Pancreas (tissue), 10 donors: ENCODE data around the gene ZDHHC18. TPM values are rescaled to one million over a fixed set of nuclear protein-coding genes. Genes with fewer than 3 reads are reported as not detected.

Experiments used
- ATAC-seq, 4 donors: fragments of 200-7000 bp; cut with Tn5 transposase; one replicate each; pipeline versions ENCODE4 v1.8.0 to v1.9.1; 2020; ENCODE audit warnings: mild to moderate bottlenecking in 4 of 4, moderate library complexity in 4 of 4
- DNase-seq, 6 donors: peaks; one replicate each; pipeline ENCODE4 v3.0.0-alpha.2; 2020
- FAIRE-seq: peaks from 2 replicates; lab custom pipeline; 2012; peaks lifted over from hg19 to GRCh38; lab: Jason Lieb, UNC
- H3K27ac ChIP-seq, 4 donors: fragments of 200-600 bp; sonication (generic); 1 replicate in 3 of 4; 2 replicates in 1 of 4; pipeline versions ENCODE4 v1.5.0 to v1.8.0; 2020
- H3K27me3 ChIP-seq, 4 donors: fragments of 200-600 bp; one replicate each; pipeline ENCODE4 v1.8.0; 2021
- H3K36me3 ChIP-seq, 3 donors: fragments of 200-600 bp; sonication (generic) in 1 of 3; one replicate each; pipeline versions ENCODE4 v1.5.0 to v1.8.0; 2020 to 2021
- H3K4me1 ChIP-seq, 3 donors: fragments of 200-600 bp; one replicate each; pipeline ENCODE4 v1.8.0; 2021
- H3K4me3 ChIP-seq, 4 donors: fragments of 200-600 bp; sonication (generic) in 2 of 4; one replicate each; pipeline versions ENCODE4 v1.5.0 to v1.8.0; 2020 to 2021
- H3K9me3 ChIP-seq, 4 donors: fragments of 200-600 bp; one replicate each; pipeline ENCODE4 v1.8.0; 2021
- WGBS, 2 donors: extraction: QIAGEN DNeasy Blood & Tissue Kit; methylation state at CpG; one replicate each; pipeline ENCODE4 v1.1.7; 2013; 5-methylcytosine and 5-hydroxymethylcytosine counted together
- intact Hi-C, 3 donors: fragments of 100-400 bp; cut with DNase I; formaldehyde crosslinking; loops; one replicate each; pipeline versions ENCODE4 v1.11.1 to v1.14.2; 2022
- polyA plus RNA-seq, 2 donors: library from polyadenylated mRNA; stranded (reverse); fragments of 200-250 nt; gene quantifications; one replicate each; pipeline ENCODE4 v1.2.3, GENCODE V29; 2013
- total RNA-seq, 6 donors: library from RNA; stranded (reverse); fragmentation: NEBNext Ultra II Directional in 4 of 6; extraction: Animal tissue kit (Norgen Biotek cat#: 25700) in 4 of 6; gene quantifications; one replicate each; pipeline versions ENCODE4 v1.2.1 to v1.2.4, GENCODE V29; 2021 to 2023
- TF ChIP-seq, protein P1 (sequence below), 4 donors: fragments of 200-600 bp; sonication (generic) in 3 of 4; IDR thresholded peaks; one replicate each; pipeline versions ENCODE4 v1.5.0 to v1.8.0; 2021; ENCODE audit warnings: antibody characterized with exemption in 4 of 4
- donor health status: healthy with polysubstance abuse.
- donor health status: DM: no; HTN: no; CAD: no; lungs with moderate emphysema.
- donor health status: DM: no; HTN: no; CAD: no.
- donor health status: control.
- donor health status: control.
- donor health status: Bipolar disorder and iron deficiency.
- donor health status: DM: yes; HTN: yes; CAD: no.
- donor health status: DM: no; HTN: no; CAD: no.
- donor health status: DM: no; HTN: no; CAD: no.
- donor health status: DM: yes; HTN: yes; CAD: no.

The ZDHHC18 gene
- total and polyA plus RNA-seq, 8 donors = 3.4 to 9.9 (median 6.0) TPM

DNA sequence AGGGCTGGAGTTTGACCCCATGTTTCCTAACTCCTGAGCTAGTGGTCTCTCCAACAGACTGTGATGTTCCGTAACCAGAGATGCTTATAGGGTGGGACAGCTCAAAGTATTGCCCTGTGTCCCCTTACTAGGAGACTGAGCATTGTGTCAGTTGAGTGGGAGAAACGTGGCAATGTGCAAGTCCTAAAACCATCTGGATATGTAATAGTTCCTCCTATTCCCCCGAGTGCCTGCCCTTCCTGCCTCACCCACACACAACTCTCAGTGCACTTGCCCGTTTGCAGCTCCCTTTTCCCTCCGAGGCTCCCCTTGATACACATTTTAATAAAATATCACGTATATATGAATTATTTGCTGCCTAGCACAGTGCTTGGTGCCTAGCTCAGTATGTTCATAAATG, 35.3 kb upstream of the ZDHHC18 start:
- FAIRE-seq (no peak), DNase-seq (no peak), ATAC-seq (no peak)
- H3K9me3 ChIP-seq = no peaks in the 10 kb centered on the region
- no peaks in the 10 kb centered on the region for H3K27me3 ChIP-seq
- H3K36me3 ChIP-seq = peaks cover 0 to 5% (median 0%) of the 10 kb centered on the region in 3 donors
- TF ChIP-seq, protein P1, sequence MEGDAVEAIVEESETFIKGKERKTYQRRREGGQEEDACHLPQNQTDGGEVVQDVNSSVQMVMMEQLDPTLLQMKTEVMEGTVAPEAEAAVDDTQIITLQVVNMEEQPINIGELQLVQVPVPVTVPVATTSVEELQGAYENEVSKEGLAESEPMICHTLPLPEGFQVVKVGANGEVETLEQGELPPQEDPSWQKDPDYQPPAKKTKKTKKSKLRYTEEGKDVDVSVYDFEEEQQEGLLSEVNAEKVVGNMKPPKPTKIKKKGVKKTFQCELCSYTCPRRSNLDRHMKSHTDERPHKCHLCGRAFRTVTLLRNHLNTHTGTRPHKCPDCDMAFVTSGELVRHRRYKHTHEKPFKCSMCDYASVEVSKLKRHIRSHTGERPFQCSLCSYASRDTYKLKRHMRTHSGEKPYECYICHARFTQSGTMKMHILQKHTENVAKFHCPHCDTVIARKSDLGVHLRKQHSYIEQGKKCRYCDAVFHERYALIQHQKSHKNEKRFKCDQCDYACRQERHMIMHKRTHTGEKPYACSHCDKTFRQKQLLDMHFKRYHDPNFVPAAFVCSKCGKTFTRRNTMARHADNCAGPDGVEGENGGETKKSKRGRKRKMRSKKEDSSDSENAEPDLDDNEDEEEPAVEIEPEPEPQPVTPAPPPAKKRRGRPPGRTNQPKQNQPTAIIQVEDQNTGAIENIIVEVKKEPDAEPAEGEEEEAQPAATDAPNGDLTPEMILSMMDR (IDR thresholded peaks at IDR 0.05) = no peak
- 56 to 76% methylated on average over 6 of the region's 6 CpGs for WGBS, 2 donors
- peaks cover 7 to 14% (median 13%) of the 10 kb centered on the region in 3 donors for H3K4me1 ChIP-seq
- H3K27ac ChIP-seq = no peak overlapping the region
- intact Hi-C loops = loop anchor here (5.0 to 10.0 kb wide), 3 partner anchors 116 to 189 kb away; no protein-coding TSS in a partner anchor
- no peak overlapping the region for H3K4me3 ChIP-seq

DNA sequence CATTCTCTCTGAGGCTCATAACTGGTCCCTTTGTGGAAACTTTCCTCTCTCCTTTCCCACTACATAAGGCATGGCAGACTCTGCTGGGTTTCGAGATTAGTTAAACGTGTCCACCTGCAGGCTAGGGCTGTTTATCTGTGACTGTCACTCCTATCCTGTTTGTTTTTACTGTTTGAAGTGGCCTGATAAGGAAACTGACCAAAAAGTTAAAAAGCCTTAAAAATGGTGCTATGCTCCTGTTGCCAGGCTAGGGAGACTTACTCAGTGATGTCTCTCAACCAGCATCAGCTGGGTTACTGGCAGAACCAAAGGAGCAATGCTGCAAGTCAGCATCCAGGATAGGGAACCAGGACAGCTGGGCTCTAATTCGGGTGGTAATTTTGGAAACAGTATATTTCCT, 34.9 kb upstream of the ZDHHC18 start:
- Histone ChIP-seq H3K9me3 (no peaks in the 10 kb centered on the region), H3K27ac (no peak overlapping the region), H3K27me3 (no peaks in the 10 kb centered on the region), H3K4me3 (no peak overlapping the region), H3K4me1 (peaks cover 4 to 10% (median 8%) of the 10 kb centered on the region in 3 donors), H3K36me3 (peaks cover 0 to 5% (median 0%) of the 10 kb centered on the region in 3 donors)
- WGBS, 2 donors = 39 to 46% methylated on average over 3 of the region's 3 CpGs
- ATAC-seq (no peak), FAIRE-seq (no peak), DNase-seq (no peak)
- TF ChIP-seq, protein P1 (IDR thresholded peaks at IDR 0.05) = no peak
- intact Hi-C loops = loop anchor here (5.0 to 10.0 kb wide), 3 partner anchors 117 to 189 kb away; no protein-coding TSS in a partner anchor

DNA sequence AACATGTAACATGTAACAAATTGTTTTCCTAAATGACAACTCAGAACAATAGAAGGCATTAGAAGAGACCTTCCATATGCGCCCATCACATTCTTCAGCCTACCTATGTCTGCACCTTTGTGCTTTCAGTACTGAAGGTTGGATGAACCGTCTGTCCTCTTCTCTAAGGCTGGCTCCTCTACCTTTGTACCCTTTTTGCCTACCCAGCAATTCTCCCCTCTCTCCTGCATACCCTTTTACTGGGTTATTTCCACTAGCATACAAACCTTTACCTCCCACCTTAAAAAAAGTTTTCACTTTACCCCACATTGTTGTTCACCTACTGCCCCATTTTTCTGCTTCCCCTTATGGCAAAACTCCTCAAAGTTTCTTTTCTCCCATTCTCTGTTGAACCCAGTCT, 33.6 kb upstream of the ZDHHC18 start:
- Histone ChIP-seq H3K4me1 (peaks cover 0 to 4% (median 0%) of the 10 kb centered on the region in 3 donors), H3K4me3 (no peak overlapping the region), H3K36me3 (peaks cover 0 to 5% (median 0%) of the 10 kb centered on the region in 3 donors), H3K27me3 (no peaks in the 10 kb centered on the region), H3K27ac (no peak overlapping the region), H3K9me3 (no peaks in the 10 kb centered on the region)
- intact Hi-C loops = loop anchor here (5.0 to 10.0 kb wide), 3 partner anchors 118 to 191 kb away; no protein-coding TSS in a partner anchor
- TF ChIP-seq, protein P1 (IDR thresholded peaks at IDR 0.05) = no peak
- FAIRE-seq (no peak), DNase-seq (no peak), ATAC-seq (no peak)
- WGBS, 2 donors = 86 to 93% methylated on average over 2 of the region's 2 CpGs

DNA sequence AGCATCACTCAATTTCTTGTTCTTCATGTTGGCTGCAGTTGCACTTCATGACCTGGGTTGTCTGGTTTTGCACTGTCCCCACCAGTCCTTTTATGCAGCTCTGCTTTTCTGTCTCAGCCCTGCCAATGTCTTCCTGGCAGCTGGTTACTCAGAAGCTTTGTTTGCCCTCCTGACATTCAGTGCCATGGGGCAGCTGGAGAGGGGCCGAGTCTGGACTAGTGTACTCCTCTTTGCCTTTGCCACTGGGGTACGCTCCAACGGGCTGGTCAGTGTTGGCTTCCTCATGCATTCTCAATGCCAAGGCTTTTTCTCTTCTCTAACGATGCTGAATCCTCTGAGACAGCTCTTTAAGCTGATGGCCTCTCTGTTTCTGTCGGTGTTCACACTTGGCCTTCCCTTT, 32.1 kb upstream of the ZDHHC18 start:
- Histone ChIP-seq H3K27me3 (no peaks in the 10 kb centered on the region), H3K4me1 (peaks cover 0 to 3% (median 0%) of the 10 kb centered on the region in 3 donors), H3K27ac (no peak overlapping the region), H3K9me3 (no peaks in the 10 kb centered on the region), H3K4me3 (no peak overlapping the region), H3K36me3 (peaks cover 0 to 5% (median 0%) of the 10 kb centered on the region in 3 donors)
- WGBS, 2 donors = 81 to 86% methylated on average over 5 of the region's 5 CpGs
- no peak for FAIRE-seq
- peak in 2 of 4 donors; percentile 9 to 19 for ATAC-seq
- intact Hi-C loops = loop anchor here (5.0 to 10.0 kb wide), 3 partner anchors 120 to 192 kb away; no protein-coding TSS in a partner anchor
- TF ChIP-seq, protein P1 (IDR thresholded peaks at IDR 0.05) = no peak
- DNase-seq = no peak

DNA sequence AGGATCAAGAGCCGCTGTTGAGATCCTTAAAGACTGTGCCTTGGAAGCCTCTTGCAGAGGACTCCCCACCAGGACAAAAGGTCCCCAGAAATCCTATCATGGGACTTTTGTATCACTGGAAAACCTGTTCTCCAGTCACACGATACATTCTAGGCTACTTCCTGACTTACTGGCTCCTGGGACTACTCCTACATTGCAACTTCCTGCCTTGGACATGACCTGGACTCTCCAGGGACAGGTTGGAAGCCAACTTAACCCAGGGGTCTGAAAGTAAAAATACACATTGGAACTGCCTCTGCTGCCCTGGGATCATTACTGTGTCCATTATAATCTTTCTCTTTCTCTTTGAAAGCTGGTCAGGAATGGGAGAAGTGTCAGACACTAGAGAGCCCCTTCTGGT, 28.9 kb upstream of the ZDHHC18 start:
- H3K27me3 ChIP-seq = no peaks in the 10 kb centered on the region
- no peak overlapping the region for H3K27ac ChIP-seq
- peaks cover 0 to 5% (median 0%) of the 10 kb centered on the region in 3 donors for H3K36me3 ChIP-seq
- H3K9me3 ChIP-seq = no peaks in the 10 kb centered on the region
- intact Hi-C loops = loop anchor here in 2 of 3 donors (10.0 kb wide), 2 partner anchors 123 to 193 kb away; no protein-coding TSS in a partner anchor
- WGBS, 2 donors = 86 to 92% methylated on average over 2 of the region's 2 CpGs
- H3K4me3 ChIP-seq = no peak overlapping the region
- no peak for DNase-seq
- FAIRE-seq = no peak
- no peaks in the 10 kb centered on the region for H3K4me1 ChIP-seq
- TF ChIP-seq, protein P1 (IDR thresholded peaks at IDR 0.05) = no peak
- no peak for ATAC-seq
